COR-L47 (cell line): ENCODE results near the gene PPM1L.
A peak's percentile ranks its signal among the peaks of the same experiment; 100 is the strongest.

ENCODE experiments used
- DNase-seq: peaks from one replicate; lab custom pipeline; 2025; lab: John Stamatoyannopoulos, UW

PPM1L gene

GRCh38 chr3:160856450-160856849, 100.4 kb downstream of the PPM1L start:
- DNase-seq: no peak

GRCh38 chr3:160857476-160858119, 101.6 kb downstream of the PPM1L start:
- no peak for DNase-seq

GRCh38 chr3:160860346-160860745, 104.3 kb downstream of the PPM1L start:
- DNase-seq: no peak

GRCh38 chr3:160869825-160870224, 113.8 kb downstream of the PPM1L start:
- no peak for DNase-seq

GRCh38 chr3:160870327-160870726, 114.3 kb downstream of the PPM1L start:
- peak; percentile 36 for DNase-seq

- no peak for DNase-seq
These were observed 118.7 kb downstream of the PPM1L start for GRCh38 chr3:160874736-160875135.

GRCh38 chr3:160876643-160877042, 120.6 kb downstream of the PPM1L start:
- no peak for DNase-seq

- no peak for DNase-seq
These were observed 123.8 kb downstream of the PPM1L start for GRCh38 chr3:160879859-160880258.

- DNase-seq: no peak
These were observed 127.3 kb downstream of the PPM1L start for GRCh38 chr3:160883373-160883772.

- peak; percentile 35 for DNase-seq
These were observed 129.8 kb downstream of the PPM1L start for GRCh38 chr3:160885791-160886286.

- DNase-seq: no peak
These were observed 130.4 kb downstream of the PPM1L start for GRCh38 chr3:160886421-160886820.

GRCh38 chr3:160893207-160893606, 137.2 kb downstream of the PPM1L start:
- DNase-seq: no peak

GRCh38 chr3:160904691-160905090, 148.7 kb downstream of the PPM1L start:
- no peak for DNase-seq

- no peak for DNase-seq
These were observed 150.6 kb downstream of the PPM1L start for GRCh38 chr3:160906646-160907045.

- DNase-seq: no peak
These were observed 153.9 kb downstream of the PPM1L start for GRCh38 chr3:160909917-160910316.

- DNase-seq: no peak
These were observed 155.4 kb downstream of the PPM1L start for GRCh38 chr3:160911411-160911810.

- no peak for DNase-seq
These were observed 160.4 kb downstream of the PPM1L start for GRCh38 chr3:160916472-160916871.

GRCh38 chr3:160919942-160920341, 163.9 kb downstream of the PPM1L start:
- no peak for DNase-seq

GRCh38 chr3:160921020-160921635, 165.1 kb downstream of the PPM1L start:
- DNase-seq: peak; percentile 38

- DNase-seq: no peak
These were observed 168.7 kb downstream of the PPM1L start for GRCh38 chr3:160924776-160925175.

GRCh38 chr3:160927620-160928019, 171.6 kb downstream of the PPM1L start:
- no peak for DNase-seq

GRCh38 chr3:160928183-160928726, 172.2 kb downstream of the PPM1L start:
- peak; percentile 43 for DNase-seq

GRCh38 chr3:160929595-160929994, 173.6 kb downstream of the PPM1L start:
- DNase-seq: peak; percentile 32
